Stimulated activated CD8-positive, alpha-beta memory T cell treated with anti-CD3 and anti-CD28 coated beads, Interleukin-7, amount 100 ng/mL, for 48 hours (primary cell): ENCODE measurements around the gene OTUB1.

Source experiments
- DNase-seq, 2 donors: peaks; one replicate each; pipeline ENCODE4 v3.0.0-alpha.2; 2020; ENCODE audit warnings: low read depth in 1 of 2; ENCODE audit errors: extremely low read depth in 1 of 2

OTUB1 gene

GRCh38 chr11:64004590-64004984, 18.3 kb downstream of the OTUB1 start:
- no peak for DNase-seq

- DNase-seq: no peak
These were observed 19.5 kb downstream of the OTUB1 start for GRCh38 chr11:64005691-64006090.

GRCh38 chr11:64006398-64006797, 20.2 kb downstream of the OTUB1 start:
- no peak for DNase-seq

- no peak for DNase-seq
These were observed 21.0 kb downstream of the OTUB1 start for GRCh38 chr11:64007160-64007628.

DNA sequence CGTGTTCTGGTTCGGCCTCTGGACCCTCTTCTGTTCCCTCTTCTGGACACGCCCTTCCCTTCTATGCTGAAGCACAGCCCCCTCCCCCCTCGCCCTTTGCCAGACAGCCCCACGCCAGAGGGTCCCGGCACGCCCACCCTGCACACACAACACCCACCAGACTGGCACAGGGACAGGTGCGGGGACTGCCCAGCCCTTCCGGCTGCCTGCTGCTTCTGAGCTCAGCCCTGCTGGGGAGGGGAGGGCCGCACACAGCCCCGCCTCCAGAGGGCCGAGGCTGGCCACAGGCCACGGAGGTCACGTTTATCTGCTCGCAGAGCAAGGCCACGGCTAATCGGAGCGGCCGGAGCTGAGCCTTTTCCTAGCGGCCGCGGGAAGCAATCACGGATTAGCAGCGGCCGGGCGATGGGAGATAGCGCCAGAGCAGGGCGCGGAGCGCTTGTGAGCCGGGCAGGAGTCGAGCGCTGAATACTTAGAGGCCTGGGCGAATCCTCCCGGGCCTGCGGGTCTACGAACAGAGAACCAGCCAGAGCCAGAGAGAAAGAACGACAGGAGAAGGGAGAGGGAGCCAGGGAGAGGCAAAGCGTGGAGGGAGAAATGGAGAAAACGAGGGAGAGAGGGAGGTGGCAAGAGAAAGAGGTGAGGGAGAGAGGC, 21.5 kb downstream of the OTUB1 start:
- no peak for DNase-seq

DNA sequence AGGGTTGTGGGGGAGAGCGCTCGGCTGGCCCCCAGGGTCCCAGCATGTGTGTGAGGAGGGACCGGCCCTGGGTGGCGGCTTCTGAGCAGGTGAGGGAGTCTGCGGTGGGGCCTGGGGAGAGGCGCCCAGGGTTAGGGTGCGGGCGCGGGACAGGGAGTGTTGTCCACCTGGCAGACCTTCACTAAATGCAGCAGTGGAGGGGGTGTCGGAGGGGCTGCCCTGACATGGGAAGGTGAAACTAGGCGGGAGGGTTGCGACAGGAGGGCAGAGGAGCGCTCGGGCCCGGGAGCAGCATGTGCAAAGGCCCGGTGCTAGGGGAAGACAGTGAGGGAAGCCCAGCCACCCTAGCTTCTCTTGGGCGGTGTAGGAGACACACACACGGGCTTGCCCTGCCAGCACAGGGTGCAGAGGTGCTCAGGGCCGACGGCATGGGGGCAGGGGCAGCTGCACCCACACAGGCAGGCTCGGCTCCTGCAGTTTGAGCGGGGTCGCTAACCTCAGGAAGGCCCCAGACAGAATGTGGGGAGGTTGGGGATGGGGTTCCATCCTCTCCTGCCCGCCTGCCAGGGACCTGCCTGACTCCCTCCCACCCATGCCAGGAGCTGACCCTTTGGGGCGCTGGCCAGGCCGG, 22.2 kb downstream of the OTUB1 start:
- DNase-seq: no peak

DNA sequence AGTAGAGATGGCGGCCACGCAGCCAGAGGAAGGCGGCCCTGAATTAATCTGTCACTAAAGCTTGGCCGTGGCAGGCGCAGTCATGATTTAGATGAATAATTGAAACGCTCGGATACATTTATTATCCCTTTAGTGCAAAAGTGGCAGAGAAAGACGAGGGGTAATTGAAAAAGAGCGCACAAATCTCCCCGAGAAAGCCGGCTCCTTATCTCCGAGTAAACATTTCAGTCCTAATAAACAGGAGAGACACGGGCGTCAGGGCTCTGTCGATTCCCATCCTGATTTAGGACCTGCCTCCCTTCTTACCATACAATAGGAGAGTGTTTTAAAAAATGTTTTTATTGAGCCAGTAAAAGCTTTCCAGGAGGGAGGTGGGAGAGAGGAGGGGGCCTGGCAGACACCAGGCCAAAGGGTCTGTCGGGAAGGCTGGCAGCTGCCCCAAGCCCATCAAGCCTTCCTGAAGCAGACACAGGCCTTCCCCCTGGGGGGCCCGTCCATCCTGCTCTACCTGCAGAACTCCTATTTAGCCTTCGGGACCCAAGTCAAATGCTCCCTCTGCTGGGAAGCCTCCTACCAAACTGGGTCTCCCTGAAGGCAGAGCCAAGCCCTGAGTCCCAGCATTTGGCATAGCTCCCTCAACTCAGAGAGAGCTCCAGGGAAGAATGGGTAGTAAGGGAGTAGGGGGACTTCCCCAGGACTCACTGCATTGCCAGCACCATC, 22.8 kb downstream of the OTUB1 start:
- no peak for DNase-seq

DNA sequence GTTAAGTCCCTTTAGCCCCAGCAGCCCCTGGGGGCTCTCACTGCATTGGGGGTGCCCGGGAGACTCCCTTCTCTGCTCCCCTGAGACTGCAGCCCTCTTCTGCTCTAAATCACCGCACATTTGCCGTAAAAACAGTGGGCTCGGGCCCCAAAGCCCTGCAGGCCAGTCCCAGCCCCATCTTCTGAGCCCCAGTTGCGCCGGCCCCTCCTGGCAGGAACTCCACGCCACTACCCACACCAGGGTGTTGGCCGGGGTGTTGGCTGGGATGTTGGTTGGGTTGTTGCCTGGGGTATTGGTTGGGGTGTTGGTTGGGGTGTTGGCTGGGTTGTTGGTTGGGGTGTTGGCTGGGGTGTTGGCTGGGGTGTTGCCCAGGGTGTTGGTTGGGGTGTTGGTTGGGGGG, 23.5 kb downstream of the OTUB1 start:
- DNase-seq: no peak

DNA sequence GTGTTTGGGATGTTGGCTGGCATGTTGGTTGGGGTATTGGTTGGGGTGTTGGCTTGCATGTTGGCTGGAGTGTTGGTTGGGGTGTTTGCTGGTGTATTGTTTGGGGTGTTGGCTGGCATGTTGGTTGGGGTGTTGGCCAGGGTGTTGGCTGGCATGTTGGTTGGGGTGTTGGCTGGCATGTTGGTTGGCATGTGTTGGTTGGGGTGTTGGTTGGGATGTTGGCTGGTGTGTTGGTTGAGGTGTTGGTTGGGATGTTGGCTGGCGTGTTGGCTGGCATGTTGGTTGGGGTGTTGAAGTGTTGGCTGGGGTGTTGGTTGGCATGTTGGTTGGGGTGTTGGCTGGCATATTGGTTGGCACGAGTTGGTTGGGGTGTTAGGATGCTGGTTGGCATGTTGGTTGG, 24.5 kb downstream of the OTUB1 start:
- DNase-seq: no peak

GRCh38 chr11:64011371-64011770, 25.1 kb downstream of the OTUB1 start:
- DNase-seq: no peak

DNA sequence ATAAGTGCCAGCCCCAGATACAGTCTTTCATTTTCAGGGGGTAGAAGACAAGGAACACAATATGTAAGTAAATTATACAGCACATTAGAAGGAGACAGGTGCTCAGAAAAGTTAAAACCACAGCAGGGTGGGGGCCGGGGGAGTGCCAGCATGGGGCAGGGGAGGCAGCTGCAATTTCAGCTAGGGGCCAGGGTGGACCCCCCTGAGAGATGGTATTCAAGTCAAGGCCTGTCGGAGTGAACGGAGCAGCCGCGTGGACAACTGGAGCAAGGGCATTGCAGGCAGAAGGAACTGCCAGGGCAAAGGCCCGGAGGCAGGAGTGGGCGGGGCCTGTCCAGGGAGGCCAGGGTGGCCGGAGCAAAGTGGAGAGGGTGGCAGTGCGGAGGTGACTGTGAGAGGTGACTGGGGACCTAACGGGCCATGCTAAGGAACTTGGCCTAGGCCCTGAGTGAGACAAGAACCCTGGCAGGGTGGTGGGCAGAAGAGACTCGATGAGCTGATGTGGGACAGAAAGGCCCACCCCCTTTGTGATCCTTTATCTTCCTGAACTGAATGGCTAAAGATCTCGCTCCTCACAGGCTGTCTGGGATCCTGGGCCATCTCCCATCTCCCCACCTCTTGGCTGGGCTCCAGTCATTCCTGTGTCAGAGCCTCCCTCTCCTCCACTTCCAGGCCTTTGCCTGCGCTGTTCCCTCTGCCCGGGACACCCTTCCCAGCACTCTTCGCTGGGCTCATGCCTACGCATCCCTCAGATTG, 27.1 kb downstream of the OTUB1 start:
- DNase-seq: no peak

DNA sequence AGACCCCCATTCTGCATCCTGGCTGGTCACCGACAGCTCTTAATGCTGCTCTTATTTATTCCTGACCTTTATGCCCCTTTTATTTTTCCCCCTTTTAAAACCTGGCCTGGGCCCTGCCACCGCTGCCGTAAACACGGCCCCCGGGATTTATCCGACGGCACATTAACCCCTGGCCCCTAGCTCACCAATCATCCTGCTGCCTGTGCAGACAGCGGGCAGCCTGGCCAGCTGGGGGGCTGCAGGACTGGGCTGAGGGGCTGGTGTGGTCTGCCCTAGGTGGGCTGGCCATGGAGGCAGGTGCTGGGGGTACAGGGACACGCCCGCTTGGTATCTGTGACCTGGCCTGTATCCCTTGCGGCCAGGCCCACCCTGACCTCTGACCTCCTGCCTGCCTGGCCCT, 28.1 kb downstream of the OTUB1 start:
- DNase-seq: no peak

- DNase-seq: no peak
These were observed 29.3 kb downstream of the OTUB1 start for GRCh38 chr11:64015510-64015909.

GRCh38 chr11:64015935-64016845, 30.0 kb downstream of the OTUB1 start:
- no peak for DNase-seq

- DNase-seq: no peak
These were observed 31.6 kb downstream of the OTUB1 start for GRCh38 chr11:64017945-64018224.

DNA sequence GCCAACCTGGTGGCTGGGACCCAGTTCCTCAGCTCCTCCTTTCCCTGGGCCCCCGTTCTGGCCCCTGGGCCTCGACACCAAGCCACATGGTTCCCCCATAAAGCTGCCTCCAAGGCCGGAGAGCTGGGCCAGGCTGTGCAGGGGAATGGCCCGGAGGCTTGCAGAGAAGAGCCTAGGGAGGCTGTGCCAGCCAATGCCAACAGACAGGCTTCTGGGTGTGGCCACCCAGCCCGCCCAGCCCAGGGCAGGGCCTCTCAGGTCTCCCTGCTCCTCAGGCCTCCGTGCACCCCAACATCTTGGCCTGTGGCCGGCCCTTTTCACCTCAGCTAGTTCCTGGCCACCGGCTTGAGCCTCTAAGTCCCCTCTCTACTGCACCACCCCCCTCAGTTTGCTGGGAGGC, 32.1 kb downstream of the OTUB1 start:
- DNase-seq: no peak

- DNase-seq: no peak
These were observed 33.1 kb downstream of the OTUB1 start for GRCh38 chr11:64019106-64020037.

- no peak for DNase-seq
These were observed 34.9 kb downstream of the OTUB1 start for GRCh38 chr11:64020976-64021756.

DNA sequence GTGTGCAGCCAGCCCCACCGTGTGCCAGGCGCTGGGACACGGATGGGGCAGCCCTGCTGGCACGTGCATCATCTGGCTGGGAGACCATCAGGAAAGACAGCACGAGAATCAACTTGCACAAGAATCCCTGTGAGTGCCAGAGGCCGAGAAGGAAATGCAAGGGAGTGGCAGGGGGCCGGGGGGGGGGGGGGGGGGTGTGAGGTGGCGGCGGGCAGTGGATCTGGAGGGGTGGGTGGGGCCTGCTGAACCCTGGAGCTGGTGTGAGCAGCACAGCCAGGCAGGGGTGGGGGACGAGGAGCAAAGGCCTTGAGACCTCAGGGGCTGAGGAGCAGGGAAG, 35.5 kb downstream of the OTUB1 start:
- no peak for DNase-seq
